NCI-H187 treated with DMSO at 0.1 percent for 48 hours (cell line): ENCODE results near the gene NRAP.
A peak's percentile ranks its signal among the peaks of the same experiment; 100 is the strongest.

Experiments used
- DNase-seq: peaks from one replicate; lab custom pipeline; 2025; lab: John Stamatoyannopoulos, UW

The NRAP gene

GRCh38 chr10:113609704-113610108 is 54.1 kb downstream of the NRAP start:
- DNase-seq = no peak

- no peak for DNase-seq
Measured at GRCh38 chr10:113605268-113605978, 58.4 kb downstream of the NRAP start.

GRCh38 chr10:113604572-113604971 is 59.3 kb downstream of the NRAP start:
- no peak for DNase-seq

DNA sequence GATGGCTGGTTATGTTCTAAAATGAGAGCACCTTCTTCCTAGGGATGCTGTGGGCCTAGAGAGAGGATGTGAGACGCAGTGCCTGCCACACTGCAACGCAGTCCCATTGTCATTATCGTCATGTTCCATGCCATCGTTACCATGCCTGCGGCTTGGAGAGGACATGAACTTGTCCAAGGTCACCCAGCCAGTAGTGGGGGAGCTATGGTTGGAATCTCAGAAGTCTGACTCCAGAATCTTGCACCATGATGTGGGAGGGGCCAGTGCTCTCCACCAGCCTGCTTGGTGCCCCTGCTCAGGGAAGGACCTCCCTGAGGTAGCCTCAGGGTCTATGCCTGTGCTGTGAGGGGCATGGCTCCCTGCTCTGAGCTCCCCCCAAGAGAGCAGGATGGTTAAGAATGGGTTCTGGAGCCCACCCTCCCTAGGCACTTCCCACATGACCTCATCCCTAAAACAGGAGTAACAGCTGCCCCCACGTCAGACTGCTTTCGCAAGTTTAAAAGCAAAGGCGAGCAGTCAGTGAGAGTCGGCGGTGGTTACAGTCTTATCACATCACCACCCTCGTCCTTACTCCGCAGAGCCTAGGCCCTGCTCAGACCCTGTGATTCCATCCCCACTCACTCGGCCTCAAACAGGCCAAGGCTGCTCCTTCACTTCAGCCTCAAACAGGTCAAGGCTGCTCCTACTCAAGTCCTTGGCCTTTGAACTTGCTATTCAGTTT is 60.6 kb downstream of the NRAP start:
- DNase-seq = no peak

DNA sequence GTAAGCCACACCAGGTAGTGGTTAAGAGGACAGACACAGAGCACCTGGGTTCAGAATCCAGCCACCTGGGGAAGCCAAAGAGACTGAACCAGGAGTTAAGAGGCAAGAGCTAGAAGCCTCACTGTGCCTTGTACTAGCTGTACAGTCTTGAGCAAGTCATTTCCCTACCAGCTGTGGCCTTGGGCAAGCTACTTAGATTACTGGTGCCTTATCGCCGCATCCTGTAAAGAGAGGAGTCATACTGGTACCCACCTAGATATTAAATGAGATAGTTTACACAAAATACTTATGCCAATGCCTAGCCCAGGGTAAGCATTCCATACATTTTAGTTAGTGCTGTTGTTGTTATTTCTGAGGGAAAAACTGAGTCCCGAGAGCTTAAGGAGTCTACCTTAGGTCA is 63.3 kb downstream of the NRAP start:
- DNase-seq = no peak

DNA sequence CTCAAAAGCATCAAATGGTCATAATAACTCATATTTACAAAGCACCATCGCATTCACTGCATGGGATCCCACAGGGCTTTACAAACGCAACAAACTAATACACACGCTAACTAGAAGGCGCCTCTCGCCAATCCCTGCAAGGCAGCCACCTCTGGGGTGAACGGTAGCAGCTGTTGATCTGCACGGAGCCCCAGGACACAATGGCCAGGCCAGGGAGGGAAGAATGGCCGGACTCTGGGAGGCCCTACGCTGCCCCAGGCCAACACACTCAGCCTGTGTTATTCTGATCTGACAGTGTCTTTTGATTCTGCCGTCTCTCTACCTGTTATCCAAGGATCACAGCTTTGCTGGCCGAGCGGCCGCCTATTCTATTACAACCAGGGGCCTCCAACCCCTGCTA is 69.2 kb downstream of the NRAP start:
- DNase-seq = no peak

GRCh38 chr10:113592380-113592779 is 71.5 kb downstream of the NRAP start:
- DNase-seq = no peak

DNA sequence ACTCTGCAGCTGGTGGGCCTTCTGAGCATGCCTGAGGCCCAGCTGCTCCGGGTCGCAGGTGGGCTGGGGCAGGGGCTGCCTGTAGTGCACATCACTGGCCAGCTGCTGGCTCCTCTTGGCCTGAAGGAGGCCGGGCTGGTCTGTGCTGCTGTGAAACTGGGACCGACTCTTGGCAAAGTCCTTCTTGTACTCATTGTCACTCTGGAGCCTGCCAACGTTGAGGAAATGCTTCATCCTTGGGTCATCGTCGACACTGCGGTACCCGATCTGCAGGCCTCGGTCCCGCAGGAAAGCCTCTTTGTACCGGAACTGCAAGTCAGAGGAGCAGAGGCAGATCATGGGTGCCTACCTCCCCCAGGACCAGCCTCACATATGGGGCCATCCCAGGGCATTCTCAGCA is 73.3 kb downstream of the NRAP start:
- DNase-seq = no peak

- DNase-seq = no peak
Measured at GRCh38 chr10:113589201-113589770, 74.6 kb downstream of the NRAP start.

- no peak for DNase-seq
Measured at GRCh38 chr10:113585949-113586348, 77.9 kb downstream of the NRAP start.

GRCh38 chr10:113583571-113583970 is 80.3 kb downstream of the NRAP start:
- no peak for DNase-seq

DNA sequence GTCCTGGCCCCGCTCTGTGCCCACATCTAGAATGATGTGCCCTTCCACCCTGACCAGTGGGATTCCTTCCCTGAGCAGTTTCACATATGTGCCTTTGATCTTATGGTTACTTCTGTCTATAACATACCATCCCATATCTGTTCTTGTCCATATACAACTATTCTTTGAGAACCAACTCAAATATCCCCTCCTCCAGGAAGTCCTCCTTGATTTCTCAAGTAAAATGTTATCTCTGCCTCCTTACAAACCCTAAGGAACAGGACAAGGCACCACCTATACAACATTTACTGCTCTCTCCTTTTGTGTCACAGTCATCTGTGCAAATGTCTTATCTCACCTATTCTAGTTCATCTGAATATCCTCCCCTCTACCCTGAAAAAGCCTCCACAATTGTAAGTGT is 82.7 kb downstream of the NRAP start:
- no peak for DNase-seq

- DNase-seq = no peak
Measured at GRCh38 chr10:113578773-113579172, 85.1 kb downstream of the NRAP start.

GRCh38 chr10:113576852-113577251 is 87.0 kb downstream of the NRAP start:
- no peak for DNase-seq

DNA sequence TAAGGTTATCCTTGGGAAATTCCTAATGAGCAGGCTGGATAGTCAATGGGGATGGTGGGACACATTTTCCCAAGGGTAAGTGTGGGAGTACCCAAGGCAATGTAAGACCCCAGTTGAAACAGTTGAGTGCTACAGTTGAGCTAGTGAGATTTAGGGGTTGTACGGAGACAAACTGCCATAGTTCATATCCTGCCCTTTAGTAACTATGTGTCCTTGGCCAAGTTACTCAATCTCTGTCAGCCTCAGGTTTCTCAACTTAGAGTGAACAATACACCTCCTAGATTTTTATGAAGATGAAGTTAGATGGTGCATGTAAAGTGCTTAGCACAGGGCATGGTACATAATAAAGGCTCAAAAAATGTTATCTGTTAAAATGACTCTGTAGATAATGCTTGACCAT is 90.5 kb downstream of the NRAP start:
- DNase-seq = no peak

GRCh38 chr10:113572520-113573290 is 91.1 kb downstream of the NRAP start:
- peak; percentile 30 for DNase-seq

GRCh38 chr10:113569576-113569975 is 94.3 kb downstream of the NRAP start:
- DNase-seq = no peak

DNA sequence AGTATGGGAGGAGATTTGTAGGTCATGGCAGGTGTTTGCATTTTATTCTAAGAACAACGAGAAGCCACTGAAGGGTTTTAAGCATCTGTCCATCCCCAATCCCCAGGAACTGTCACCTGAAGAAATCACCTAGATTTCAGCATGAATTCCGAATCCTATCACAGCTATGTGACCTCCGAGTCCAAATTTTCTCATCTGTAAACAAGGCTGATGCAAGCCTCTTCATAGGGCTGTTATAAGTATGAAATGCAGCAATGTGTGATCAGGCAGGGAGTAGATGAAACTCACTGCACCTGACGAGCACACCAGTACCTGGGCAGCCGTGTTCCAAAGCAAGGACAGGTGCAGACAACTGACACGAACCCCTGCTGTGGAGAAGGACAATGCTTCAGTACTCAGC is 97.0 kb downstream of the NRAP start:
- peak; percentile 66 for DNase-seq

DNA sequence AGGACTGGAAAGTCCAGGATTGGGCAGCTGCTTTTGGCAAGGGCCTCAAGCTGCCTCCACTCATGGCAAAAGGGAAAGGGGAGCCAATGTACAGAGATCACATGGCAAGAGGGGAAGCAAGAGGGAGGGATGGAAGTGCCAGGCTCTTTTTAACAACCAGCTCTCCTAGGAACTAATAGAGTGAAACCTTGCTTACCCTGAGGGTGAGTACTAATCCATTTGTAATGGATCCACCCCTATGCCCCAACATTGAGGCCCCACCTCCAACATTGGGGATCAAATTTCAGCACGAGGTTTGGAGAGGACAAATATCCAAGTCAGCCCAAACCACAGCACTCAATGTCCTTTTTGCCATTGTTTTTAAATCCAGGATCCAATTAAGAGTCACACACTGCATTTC is 98.5 kb downstream of the NRAP start:
- DNase-seq = no peak

- DNase-seq = no peak
Measured at GRCh38 chr10:113563306-113564088, 100.3 kb downstream of the NRAP start.

DNA sequence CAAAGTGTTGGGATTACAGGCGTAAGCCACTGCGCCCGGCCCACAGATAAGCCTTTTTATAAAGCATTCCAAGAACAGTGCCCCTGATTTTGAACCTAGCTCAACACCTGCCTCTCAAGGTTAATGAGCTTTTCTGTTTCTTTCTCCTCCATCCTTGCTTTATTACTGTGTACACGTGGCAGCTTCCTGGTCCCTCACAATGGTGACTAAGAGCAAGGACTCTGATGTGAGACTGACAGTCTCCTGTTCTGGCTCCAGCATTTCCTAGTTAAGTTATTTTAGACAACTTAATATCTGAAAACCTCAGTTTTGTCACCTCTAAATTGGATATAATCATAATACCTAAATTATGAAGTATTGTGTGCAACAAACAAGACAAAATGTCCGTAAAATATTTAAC is 101.1 kb downstream of the NRAP start:
- no peak for DNase-seq

DNA sequence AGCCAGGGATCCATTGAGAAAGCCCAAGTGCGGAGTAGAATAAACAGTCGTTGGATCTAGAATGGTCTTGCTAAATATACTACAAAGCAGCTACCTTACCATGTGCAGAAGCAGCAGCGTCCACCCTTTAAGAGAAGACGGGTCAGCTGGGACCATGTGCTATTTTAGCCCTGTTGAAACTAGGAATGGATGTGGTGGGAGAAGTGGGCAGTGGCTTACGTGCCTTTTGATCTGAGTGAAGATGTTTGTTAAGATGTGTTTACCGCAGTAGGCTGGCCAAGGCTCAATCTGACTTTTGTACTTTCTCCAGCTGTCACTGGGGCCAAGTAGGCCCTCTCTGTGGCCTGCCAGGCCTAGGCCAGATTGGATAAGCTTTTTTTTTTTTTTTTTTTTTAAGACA is 101.8 kb downstream of the NRAP start:
- DNase-seq = no peak
